ENCODE results near the gene PPP6R2.

Gene PPP6R2

GRCh38 chr22:50305393-50305922 lies 37.7 kb upstream of the PPP6R2 start:
- no peak for DNase-seq
- no peaks in the 10 kb centered on the region for H3K27me3 ChIP-seq (replicated peaks in 2 of 5; ENCODE audit: control insufficient read depth in 4 of 5, insufficient read depth in 5 of 5, low read length in 4 of 5)
- ChIA-PET CTCF (interaction anchor here (0.7 to 6.0 kb wide), 10 partner anchors 8 to 36 kb away, joined by 3 to 37 read pairs (median 7); partner anchors contain the start of gene DENND6B), POLR2A (interaction anchor here (2.1 to 6.2 kb wide), 2 partner anchors 9 to 12 kb away, joined by 24 to 33 read pairs; no protein-coding TSS in a partner anchor)
- no peaks in the 10 kb centered on the region for H3K9me3 ChIP-seq (ENCODE audit: control extremely low read depth in 1 of 5, control insufficient read depth in 4 of 5, insufficient read depth in 2 of 5, low read depth in 1 of 5, low read length in 4 of 5)
- peak overlapping the region in 1 of 2 experiments; percentile 64 for H3K27ac ChIP-seq (ENCODE audit: insufficient read depth in 1 of 2, low read depth in 1 of 2, low read length in 2 of 2, poor library complexity in 1 of 2, severe bottlenecking in 2 of 2)
- H3K4me3 ChIP-seq (ENCODE audit: control insufficient read depth in 1 of 7, extremely low read depth in 1 of 7, insufficient read depth in 4 of 7, low read depth in 2 of 7, low read length in 6 of 7), result peak overlapping the region in 6 of 7 experiments; percentile 5 to 86 (median 80)
- peaks cover 0 to 88% (median 82%) of the 10 kb centered on the region in 4 experiments for H3K4me1 ChIP-seq (ENCODE audit: control extremely low read depth in 1 of 4, control insufficient read depth in 4 of 4, insufficient read depth in 4 of 4, low read length in 3 of 4)
- H3K36me3 ChIP-seq (ENCODE audit: control insufficient read depth in 4 of 4, insufficient read depth in 4 of 4, low read length in 3 of 4), result peaks cover 0 to 6% (median 0%) of the 10 kb centered on the region in 4 experiments
- WGBS (ENCODE audit: insufficient coverage), result 95% methylated on average over 9 of the region's 14 CpGs

- ChIA-PET POLR2A (interaction anchor here (2.2 to 6.2 kb wide), 2 partner anchors 9 to 12 kb away, joined by 5 to 33 read pairs; no protein-coding TSS in a partner anchor), CTCF (interaction anchor here (0.7 to 5.3 kb wide), 9 partner anchors 9 to 53 kb away, joined by 3 to 37 read pairs (median 5); partner anchors contain the start of gene DENND6B)
- Histone ChIP-seq H3K27me3 (replicated peaks in 2 of 5; ENCODE audit: control insufficient read depth in 4 of 5, insufficient read depth in 5 of 5, low read length in 4 of 5) (no peaks in the 10 kb centered on the region), H3K27ac (ENCODE audit: insufficient read depth in 1 of 2, low read depth in 1 of 2, low read length in 2 of 2, poor library complexity in 1 of 2, severe bottlenecking in 2 of 2) (peak overlapping the region in 1 of 2 experiments; percentile 68), H3K36me3 (ENCODE audit: control insufficient read depth in 4 of 4, insufficient read depth in 4 of 4, low read length in 3 of 4) (peaks cover 0 to 2% (median 0%) of the 10 kb centered on the region in 4 experiments), H3K4me3 (ENCODE audit: control insufficient read depth in 1 of 7, extremely low read depth in 1 of 7, insufficient read depth in 4 of 7, low read depth in 2 of 7, low read length in 6 of 7) (peak overlapping the region; percentile 5 to 86 (median 80)), H3K4me1 (ENCODE audit: control extremely low read depth in 1 of 4, control insufficient read depth in 4 of 4, insufficient read depth in 4 of 4, low read length in 3 of 4) (peaks cover 0 to 85% (median 76%) of the 10 kb centered on the region in 4 experiments), H3K9me3 (ENCODE audit: control extremely low read depth in 1 of 5, control insufficient read depth in 4 of 5, insufficient read depth in 2 of 5, low read depth in 1 of 5, low read length in 4 of 5) (no peaks in the 10 kb centered on the region)
- peak in 1 of 3 donors; percentile 18 for DNase-seq
- WGBS (ENCODE audit: insufficient coverage), result 18% methylated on average over 15 of the region's 21 CpGs
These were observed 37.1 kb upstream of the PPP6R2 start for GRCh38 chr22:50305923-50306566.

DNA sequence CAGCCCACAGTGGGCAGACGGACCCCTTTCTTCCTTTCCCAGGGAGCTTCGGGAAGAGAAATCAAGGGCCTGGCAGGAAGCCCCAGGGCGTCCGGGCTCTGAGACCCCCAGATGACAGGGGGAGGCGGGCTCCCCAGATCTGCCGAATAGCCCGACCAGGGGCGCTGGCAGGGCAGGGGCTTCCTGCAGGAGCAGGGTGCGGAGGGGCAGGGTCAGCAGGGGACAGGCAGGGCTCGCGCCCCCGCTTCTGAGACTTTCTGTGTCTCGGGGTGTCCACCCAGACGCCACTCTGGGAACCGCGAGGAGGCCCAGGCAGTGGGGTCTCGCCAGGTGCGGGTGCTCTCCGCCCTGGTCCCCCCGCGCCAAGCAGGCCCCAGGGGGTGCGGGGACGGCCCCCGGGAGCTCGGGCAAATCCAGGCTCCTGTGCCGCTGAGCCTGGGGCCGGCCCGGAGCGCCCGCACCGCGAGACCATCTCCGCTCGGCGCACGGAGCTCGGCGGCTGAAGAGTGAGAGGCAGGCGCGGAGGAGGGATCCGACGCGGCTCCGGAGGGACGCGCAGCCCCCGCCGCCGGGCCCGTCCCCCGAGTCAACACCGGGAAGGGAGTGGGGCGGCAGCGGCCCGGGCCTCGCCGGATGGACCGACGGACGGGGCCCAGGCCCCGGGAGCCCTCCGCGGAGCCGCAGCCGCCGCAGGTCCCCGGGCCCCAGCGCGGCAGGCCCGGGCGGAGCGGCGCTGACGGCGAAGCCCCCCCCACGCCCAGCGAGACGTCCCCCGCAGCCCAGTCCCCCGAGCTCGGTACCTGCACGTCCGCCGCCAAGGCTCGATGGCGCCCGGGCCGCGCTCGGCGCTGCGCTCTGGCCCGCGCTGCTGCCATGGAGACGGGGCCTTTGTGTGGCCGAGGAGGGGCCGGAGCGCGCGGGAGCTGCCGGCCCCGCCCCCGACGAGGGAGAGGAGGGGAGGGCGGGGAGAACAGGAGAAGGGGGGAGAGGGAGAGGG lies 36.1 kb upstream of the PPP6R2 start, which contains the start of gene PLXNB2:
Gene PLXNB2, minus strand, starts transcription at position 894 of the 997 bp plus-strand sequence. CDS start 17,062 bp downstream, outside the sequence.
- 0% methylated on average over 70 of the region's 105 CpGs for WGBS (ENCODE audit: insufficient coverage)
- Histone ChIP-seq H3K27me3 (replicated peaks in 2 of 5; ENCODE audit: control insufficient read depth in 4 of 5, insufficient read depth in 5 of 5, low read length in 4 of 5) (no peaks in the 10 kb centered on the region), H3K36me3 (ENCODE audit: control insufficient read depth in 4 of 4, insufficient read depth in 4 of 4, low read length in 3 of 4) (peaks cover 0 to 4% (median 2%) of the 10 kb centered on the region in 4 experiments), H3K4me3 (ENCODE audit: control insufficient read depth in 1 of 7, extremely low read depth in 1 of 7, insufficient read depth in 4 of 7, low read depth in 2 of 7, low read length in 6 of 7) (peak within 1 kb of the TSS; percentile 59 to 86 (median 80)), H3K9me3 (ENCODE audit: control extremely low read depth in 1 of 5, control insufficient read depth in 4 of 5, insufficient read depth in 2 of 5, low read depth in 1 of 5, low read length in 4 of 5) (no peaks in the 10 kb centered on the region), H3K27ac (ENCODE audit: insufficient read depth in 1 of 2, low read depth in 1 of 2, low read length in 2 of 2, poor library complexity in 1 of 2, severe bottlenecking in 2 of 2) (peak within 1 kb of the TSS; percentile 40 to 71), H3K4me1 (ENCODE audit: control extremely low read depth in 1 of 4, control insufficient read depth in 4 of 4, insufficient read depth in 4 of 4, low read length in 3 of 4) (peaks cover 0 to 75% (median 66%) of the 10 kb centered on the region in 4 experiments)
- ChIA-PET POLR2A (interaction anchor here (0.5 to 6.2 kb wide), 5 partner anchors 8 to 31 kb away, joined by 3 to 33 read pairs (median 5); no protein-coding TSS in a partner anchor), CTCF (interaction anchor here (0.6 to 5.3 kb wide), 7 partner anchors 10 to 54 kb away, joined by 3 to 37 read pairs (median 9); partner anchors contain the start of gene DENND6B)
- peak; percentile 52 to 76 (median 71) for DNase-seq

DNA sequence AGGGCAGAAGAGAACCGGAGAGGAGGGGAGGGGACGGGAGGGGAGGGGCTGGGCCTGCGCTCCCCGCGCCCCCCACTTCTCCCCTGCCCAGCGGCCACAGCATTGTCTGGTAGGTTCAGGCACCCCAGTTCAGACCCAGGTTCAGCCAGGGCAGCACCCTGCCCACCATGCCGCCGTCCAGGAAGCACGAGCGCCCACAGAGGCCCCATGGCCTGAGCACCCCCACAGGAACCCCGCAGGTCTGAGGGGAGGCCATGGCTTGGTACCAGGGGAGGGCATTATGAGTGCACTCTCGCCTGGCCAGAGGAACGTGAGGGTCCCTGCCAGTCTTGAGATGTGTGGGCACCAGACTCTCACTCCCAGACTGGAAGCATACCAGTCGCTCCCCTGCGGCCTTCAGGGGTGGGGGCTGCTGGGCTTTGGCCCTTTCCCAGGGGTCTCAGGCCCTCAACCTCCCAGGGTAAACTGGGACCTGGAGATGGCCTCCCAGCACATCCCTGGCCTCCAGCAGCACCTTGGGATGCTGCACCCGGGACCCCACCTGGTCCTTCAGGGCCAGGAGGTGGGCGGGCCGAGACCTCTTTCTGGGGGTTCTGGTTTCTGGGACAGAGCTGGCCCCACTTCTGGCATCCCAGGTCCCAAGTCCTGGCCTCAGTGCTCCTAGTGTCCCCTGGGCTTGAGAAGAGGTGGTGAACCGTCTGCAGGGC lies 35.1 kb upstream of the PPP6R2 start:
- ChIA-PET CTCF (interaction anchor here (1.7 to 4.3 kb wide), 3 partner anchors 20 to 35 kb away, joined by 3 to 24 read pairs (median 15); partner anchors contain the start of gene DENND6B), POLR2A (interaction anchor here (1.4 to 2.2 kb wide), 2 partner anchors 14 to 18 kb away, joined by 5 to 6 read pairs; no protein-coding TSS in a partner anchor)
- 27% methylated on average over 15 of the region's 19 CpGs for WGBS (ENCODE audit: insufficient coverage)
- Histone ChIP-seq H3K27ac (ENCODE audit: insufficient read depth in 1 of 2, low read depth in 1 of 2, low read length in 2 of 2, poor library complexity in 1 of 2, severe bottlenecking in 2 of 2) (peak overlapping the region in 1 of 2 experiments; percentile 34), H3K4me1 (ENCODE audit: control extremely low read depth in 1 of 4, control insufficient read depth in 4 of 4, insufficient read depth in 4 of 4, low read length in 3 of 4) (peaks cover 0 to 68% (median 60%) of the 10 kb centered on the region in 4 experiments), H3K27me3 (replicated peaks in 2 of 5; ENCODE audit: control insufficient read depth in 4 of 5, insufficient read depth in 5 of 5, low read length in 4 of 5) (no peaks in the 10 kb centered on the region), H3K9me3 (ENCODE audit: control extremely low read depth in 1 of 5, control insufficient read depth in 4 of 5, insufficient read depth in 2 of 5, low read depth in 1 of 5, low read length in 4 of 5) (no peaks in the 10 kb centered on the region), H3K4me3 (ENCODE audit: control insufficient read depth in 1 of 7, extremely low read depth in 1 of 7, insufficient read depth in 4 of 7, low read depth in 2 of 7, low read length in 6 of 7) (peak overlapping the region in 3 of 7 experiments; percentile 40 to 52 (median 52)), H3K36me3 (ENCODE audit: control insufficient read depth in 4 of 4, insufficient read depth in 4 of 4, low read length in 3 of 4) (peaks cover 0 to 5% (median 2%) of the 10 kb centered on the region in 4 experiments)
- DNase-seq, result peak in 1 of 3 donors; percentile 50

DNA sequence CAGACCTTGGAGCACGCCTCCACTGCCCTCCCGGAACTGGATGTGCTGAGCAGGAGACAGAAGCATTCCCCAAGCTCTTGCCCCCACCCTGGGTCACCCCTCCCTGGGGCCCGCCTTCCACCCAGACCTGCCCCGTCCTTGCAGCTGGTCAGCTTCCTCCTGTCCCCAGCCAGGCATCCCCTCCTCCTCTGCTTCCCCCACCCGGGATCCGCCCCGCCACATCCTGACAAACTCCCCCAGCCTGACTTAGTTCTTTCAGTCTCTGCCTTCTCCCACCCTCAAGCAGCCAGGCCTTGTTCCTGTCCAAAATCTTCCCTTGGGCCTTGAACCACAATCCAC lies 34.6 kb upstream of the PPP6R2 start:
- CTCF ChIA-PET, result interaction anchor here (1.7 to 2.1 kb wide), 2 partner anchors 15 to 27 kb away, joined by 3 to 8 read pairs; no protein-coding TSS in a partner anchor

More for the DNA sequence above, 34.6 kb upstream of the PPP6R2 start:
- Histone ChIP-seq H3K9me3 (ENCODE audit: control extremely low read depth in 1 of 5, control insufficient read depth in 4 of 5, insufficient read depth in 2 of 5, low read depth in 1 of 5, low read length in 4 of 5) (no peaks in the 10 kb centered on the region), H3K27ac (ENCODE audit: insufficient read depth in 1 of 2, low read depth in 1 of 2, low read length in 2 of 2, poor library complexity in 1 of 2, severe bottlenecking in 2 of 2) (peak overlapping the region in 1 of 2 experiments; percentile 34), H3K36me3 (ENCODE audit: control insufficient read depth in 4 of 4, insufficient read depth in 4 of 4, low read length in 3 of 4) (peaks cover 0 to 5% (median 2%) of the 10 kb centered on the region in 4 experiments), H3K4me1 (ENCODE audit: control extremely low read depth in 1 of 4, control insufficient read depth in 4 of 4, insufficient read depth in 4 of 4, low read length in 3 of 4) (peaks cover 0 to 66% (median 59%) of the 10 kb centered on the region in 4 experiments), H3K27me3 (replicated peaks in 2 of 5; ENCODE audit: control insufficient read depth in 4 of 5, insufficient read depth in 5 of 5, low read length in 4 of 5) (no peaks in the 10 kb centered on the region), H3K4me3 (ENCODE audit: control insufficient read depth in 1 of 7, extremely low read depth in 1 of 7, insufficient read depth in 4 of 7, low read depth in 2 of 7, low read length in 6 of 7) (peak overlapping the region in 3 of 7 experiments; percentile 4 to 52 (median 52))
- POLR2A ChIA-PET, result no interaction called here
- peak in 1 of 3 donors; percentile 23 for DNase-seq
- 7% methylated on average over 5 of the region's 7 CpGs for WGBS (ENCODE audit: insufficient coverage)
